Nephron progenitor cell (in vitro differentiated cells): Measurements from ENCODE around the gene PLA2G6.

Experiments used
- DNase-seq: peaks from one replicate; pipeline ENCODE4 v3.0.0; 2021
- H3K27ac Mint-ChIP-seq: 2 replicates; pipeline ENCODE4 v1.8.0; 2021; ENCODE audit warnings: mild to moderate bottlenecking, moderate library complexity, mixed read lengths
- H3K27me3 Mint-ChIP-seq: 2 replicates; pipeline ENCODE4 v1.8.0; 2021; ENCODE audit warnings: mild to moderate bottlenecking, low read depth, mixed read lengths; ENCODE audit not compliant: poor library complexity
- H3K36me3 Mint-ChIP-seq: 2 replicates; pipeline ENCODE4 v1.8.0; 2021; ENCODE audit warnings: low read depth, mixed read lengths
- H3K4me1 Mint-ChIP-seq: 2 replicates; pipeline ENCODE4 v1.8.0; 2021; ENCODE audit warnings: mixed read lengths
- H3K4me3 Mint-ChIP-seq: 2 replicates; pipeline ENCODE4 v1.8.0; 2021; ENCODE audit warnings: mild to moderate bottlenecking, moderate library complexity, mixed read lengths
- H3K9me3 Mint-ChIP-seq: 2 replicates; pipeline ENCODE4 v1.8.0; 2021; ENCODE audit warnings: mild to moderate bottlenecking, moderate library complexity, mixed read lengths
- TF ChIP-seq, protein P1 (sequence below): fragments of 200-600 bp; sonication (generic); IDR thresholded peaks from 2 replicates; pipeline ENCODE4 v1.5.0; 2021; ENCODE audit warnings: antibody characterized with exemption

Gene PLA2G6

DNA sequence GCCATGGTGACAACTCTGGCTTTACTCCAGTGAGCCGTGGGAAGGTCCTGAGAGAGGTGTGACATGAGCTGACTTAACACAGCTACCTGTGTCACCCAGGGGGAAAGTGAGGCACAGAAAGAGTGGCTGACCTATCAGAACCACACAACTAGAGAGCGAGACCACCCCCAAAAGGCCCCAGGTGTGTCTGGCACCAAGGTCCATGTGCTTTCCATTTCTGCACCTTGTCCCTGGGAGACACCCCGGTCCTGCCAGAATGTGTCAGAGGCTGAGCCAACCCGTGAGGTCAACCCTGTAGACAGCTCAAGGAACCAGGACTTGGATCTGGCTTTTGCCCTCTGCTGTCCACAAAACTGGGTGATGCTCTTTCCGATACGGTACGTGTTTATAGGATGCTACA, 29.9 kb upstream of the PLA2G6 start:
- Mint-ChIP-seq H3K27ac (no peak overlapping the region), H3K9me3 (no peaks in the 10 kb centered on the region), H3K27me3 (peaks cover 38% of the 10 kb centered on the region), H3K4me3 (no peak overlapping the region), H3K36me3 (peaks cover 10% of the 10 kb centered on the region), H3K4me1 (peaks cover 26% of the 10 kb centered on the region)
- TF ChIP-seq, protein P1, sequence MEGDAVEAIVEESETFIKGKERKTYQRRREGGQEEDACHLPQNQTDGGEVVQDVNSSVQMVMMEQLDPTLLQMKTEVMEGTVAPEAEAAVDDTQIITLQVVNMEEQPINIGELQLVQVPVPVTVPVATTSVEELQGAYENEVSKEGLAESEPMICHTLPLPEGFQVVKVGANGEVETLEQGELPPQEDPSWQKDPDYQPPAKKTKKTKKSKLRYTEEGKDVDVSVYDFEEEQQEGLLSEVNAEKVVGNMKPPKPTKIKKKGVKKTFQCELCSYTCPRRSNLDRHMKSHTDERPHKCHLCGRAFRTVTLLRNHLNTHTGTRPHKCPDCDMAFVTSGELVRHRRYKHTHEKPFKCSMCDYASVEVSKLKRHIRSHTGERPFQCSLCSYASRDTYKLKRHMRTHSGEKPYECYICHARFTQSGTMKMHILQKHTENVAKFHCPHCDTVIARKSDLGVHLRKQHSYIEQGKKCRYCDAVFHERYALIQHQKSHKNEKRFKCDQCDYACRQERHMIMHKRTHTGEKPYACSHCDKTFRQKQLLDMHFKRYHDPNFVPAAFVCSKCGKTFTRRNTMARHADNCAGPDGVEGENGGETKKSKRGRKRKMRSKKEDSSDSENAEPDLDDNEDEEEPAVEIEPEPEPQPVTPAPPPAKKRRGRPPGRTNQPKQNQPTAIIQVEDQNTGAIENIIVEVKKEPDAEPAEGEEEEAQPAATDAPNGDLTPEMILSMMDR, result no peak
- no peak for DNase-seq

DNA sequence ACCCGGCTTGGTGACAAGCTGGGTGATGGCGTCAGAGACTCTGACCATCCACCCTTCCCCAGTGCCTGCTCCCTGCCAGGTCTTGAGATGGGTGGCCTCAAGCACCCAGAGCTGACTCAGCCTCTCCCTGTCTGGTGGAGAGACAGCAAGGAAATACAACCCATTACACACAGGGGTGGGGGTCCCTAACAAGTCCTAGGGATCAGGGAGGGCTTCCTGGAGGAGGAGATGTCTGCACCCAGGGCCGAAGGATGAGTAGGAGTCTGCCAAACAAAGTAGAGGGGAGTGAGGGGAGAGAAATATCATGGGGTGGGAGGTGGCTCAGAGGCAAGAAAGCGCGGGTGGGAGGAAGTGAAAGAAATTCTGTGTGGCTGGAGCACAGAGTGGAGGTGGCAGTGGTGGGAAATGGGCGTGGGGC, 26.9 kb upstream of the PLA2G6 start:
- H3K9me3 Mint-ChIP-seq, result no peaks in the 10 kb centered on the region
- DNase-seq, result no peak
- H3K27me3 Mint-ChIP-seq, result peaks cover 18% of the 10 kb centered on the region
- TF ChIP-seq, protein P1, result no peak
- H3K4me1 Mint-ChIP-seq, result peaks cover 17% of the 10 kb centered on the region
- peaks cover 6% of the 10 kb centered on the region for H3K36me3 Mint-ChIP-seq
- H3K27ac Mint-ChIP-seq, result no peak overlapping the region
- no peak overlapping the region for H3K4me3 Mint-ChIP-seq

DNA sequence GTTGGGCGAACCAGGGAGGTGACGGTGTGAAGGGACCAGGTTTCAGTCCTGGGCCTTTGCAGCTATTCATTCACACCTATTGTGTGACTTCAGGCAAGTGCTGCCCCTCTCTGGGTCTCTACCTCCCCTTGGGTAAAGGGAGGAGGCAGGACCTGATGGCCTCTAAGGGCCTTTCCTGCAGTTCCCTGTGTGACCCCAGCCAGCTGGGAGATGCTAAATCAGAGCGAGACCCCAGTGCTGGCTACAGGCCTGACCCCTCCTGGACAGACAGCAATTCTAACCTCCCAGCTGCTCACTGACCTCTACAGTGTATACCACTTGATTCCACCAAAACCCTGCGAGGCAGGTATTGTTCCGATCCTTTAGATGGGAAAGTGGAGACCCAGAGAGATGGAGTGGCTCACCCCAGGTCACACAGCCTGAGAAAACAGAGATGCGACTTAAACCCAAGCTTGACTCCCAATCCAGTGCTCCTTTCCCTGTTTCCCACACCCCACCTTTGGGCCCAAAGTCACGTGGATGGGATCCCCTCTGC, 26.3 kb upstream of the PLA2G6 start:
- H3K4me1 Mint-ChIP-seq, result peaks cover 17% of the 10 kb centered on the region
- no peak overlapping the region for H3K27ac Mint-ChIP-seq
- H3K27me3 Mint-ChIP-seq, result peaks cover 17% of the 10 kb centered on the region
- H3K4me3 Mint-ChIP-seq, result no peak overlapping the region
- no peak for DNase-seq
- H3K9me3 Mint-ChIP-seq, result no peaks in the 10 kb centered on the region
- TF ChIP-seq, protein P1, result no peak
- no peaks in the 10 kb centered on the region for H3K36me3 Mint-ChIP-seq

DNA sequence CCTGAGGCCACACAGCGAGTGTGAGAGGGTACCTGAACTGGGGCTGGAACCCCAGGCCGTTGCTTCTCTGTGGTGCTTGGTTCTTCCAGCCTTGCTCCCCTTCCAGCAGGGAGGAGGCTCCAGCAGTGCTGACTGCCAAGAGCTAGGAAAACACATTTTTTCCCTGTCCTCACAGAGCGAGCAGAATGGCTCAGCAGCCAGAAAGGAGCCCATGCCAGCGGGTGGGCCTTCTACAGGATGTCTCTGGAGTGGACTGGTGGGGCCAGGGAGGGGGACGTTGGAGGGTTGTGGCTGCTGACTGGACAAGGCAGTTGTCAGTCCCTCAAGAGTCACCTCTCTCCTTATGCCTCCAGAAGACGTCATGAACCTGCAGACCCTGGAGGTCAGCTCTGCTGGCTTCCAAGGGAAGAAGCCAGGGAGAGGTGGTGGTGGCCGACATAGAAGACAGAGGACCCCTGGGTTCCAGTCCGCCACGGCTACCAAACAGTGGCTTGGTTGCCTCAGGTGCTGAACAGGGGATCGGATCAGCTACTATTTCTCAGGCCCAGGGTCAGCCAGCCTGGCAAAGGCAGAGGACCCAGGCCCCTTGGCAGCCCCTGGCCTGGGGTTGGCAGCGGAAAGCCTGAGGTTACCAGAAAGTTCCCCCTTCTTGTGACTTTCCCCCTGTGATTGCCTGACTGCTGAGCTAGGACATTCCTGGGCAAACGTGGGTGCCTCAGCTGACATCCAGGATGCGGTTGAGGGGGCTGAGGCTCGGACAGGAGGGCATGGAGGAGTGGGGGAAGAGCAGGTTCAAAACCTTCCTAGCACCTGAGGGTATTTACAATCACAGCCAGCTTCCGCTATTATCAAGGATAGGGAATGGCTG, 23.9 kb upstream of the PLA2G6 start:
- Mint-ChIP-seq H3K36me3 (no peaks in the 10 kb centered on the region), H3K4me3 (no peak overlapping the region), H3K9me3 (no peaks in the 10 kb centered on the region), H3K4me1 (peaks cover 27% of the 10 kb centered on the region), H3K27me3 (peaks cover 9% of the 10 kb centered on the region), H3K27ac (no peak overlapping the region)
- DNase-seq, result no peak
- TF ChIP-seq, protein P1, result no peak

DNA sequence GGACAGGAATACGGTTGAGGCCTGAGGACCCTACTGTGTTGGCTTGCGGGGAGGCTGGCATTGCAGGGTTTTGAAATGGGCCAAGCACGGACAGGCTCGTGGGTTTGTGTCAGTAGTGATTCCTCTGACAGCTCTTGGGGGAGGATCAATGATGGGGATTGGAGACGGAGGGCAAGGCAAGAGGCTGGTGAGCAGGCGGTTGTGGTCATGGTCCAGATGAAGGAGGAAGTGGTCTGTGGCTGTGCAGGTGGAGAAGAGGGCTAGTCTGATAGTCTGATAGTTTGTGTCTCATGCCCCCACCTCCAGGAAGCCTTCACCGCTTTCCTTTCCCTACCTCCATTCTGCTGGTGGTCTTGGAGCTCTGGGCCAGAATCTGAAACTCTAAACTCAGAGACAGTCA, 23.2 kb upstream of the PLA2G6 start:
- Mint-ChIP-seq H3K4me1 (peaks cover 27% of the 10 kb centered on the region), H3K27ac (no peak overlapping the region), H3K36me3 (no peaks in the 10 kb centered on the region), H3K4me3 (peak overlapping the region; percentile 1), H3K27me3 (peaks cover 9% of the 10 kb centered on the region), H3K9me3 (no peaks in the 10 kb centered on the region)
- TF ChIP-seq, protein P1, result no peak
- no peak for DNase-seq
